ENCODE data around the gene ZIC2.

DNA sequence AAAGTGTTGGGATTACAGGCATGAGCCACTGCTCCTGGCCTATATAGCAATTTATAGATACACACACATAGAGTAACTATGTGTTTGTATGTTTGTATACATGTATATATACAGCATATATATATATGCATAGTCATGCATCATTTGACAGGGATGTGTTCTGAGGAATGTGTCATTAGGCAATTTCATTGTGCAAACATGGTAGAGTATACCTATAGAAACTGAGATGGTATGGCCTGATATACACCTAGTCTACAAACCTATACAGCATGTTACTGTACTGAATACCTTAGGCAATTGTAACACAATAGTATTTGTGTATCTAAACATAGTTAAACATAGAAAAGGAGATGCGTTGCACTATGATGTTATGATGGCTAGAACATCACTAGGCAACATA lies 54.4 kb downstream of the ZIC2 start:
- TF ChIP-seq, protein P1, sequence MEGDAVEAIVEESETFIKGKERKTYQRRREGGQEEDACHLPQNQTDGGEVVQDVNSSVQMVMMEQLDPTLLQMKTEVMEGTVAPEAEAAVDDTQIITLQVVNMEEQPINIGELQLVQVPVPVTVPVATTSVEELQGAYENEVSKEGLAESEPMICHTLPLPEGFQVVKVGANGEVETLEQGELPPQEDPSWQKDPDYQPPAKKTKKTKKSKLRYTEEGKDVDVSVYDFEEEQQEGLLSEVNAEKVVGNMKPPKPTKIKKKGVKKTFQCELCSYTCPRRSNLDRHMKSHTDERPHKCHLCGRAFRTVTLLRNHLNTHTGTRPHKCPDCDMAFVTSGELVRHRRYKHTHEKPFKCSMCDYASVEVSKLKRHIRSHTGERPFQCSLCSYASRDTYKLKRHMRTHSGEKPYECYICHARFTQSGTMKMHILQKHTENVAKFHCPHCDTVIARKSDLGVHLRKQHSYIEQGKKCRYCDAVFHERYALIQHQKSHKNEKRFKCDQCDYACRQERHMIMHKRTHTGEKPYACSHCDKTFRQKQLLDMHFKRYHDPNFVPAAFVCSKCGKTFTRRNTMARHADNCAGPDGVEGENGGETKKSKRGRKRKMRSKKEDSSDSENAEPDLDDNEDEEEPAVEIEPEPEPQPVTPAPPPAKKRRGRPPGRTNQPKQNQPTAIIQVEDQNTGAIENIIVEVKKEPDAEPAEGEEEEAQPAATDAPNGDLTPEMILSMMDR (conservative IDR thresholded peaks at IDR 0.05 in 1 of 2, IDR thresholded peaks at IDR 0.05 in 1 of 2; ENCODE audit: low read depth in 1 of 2, low read length in 2 of 2), result no peak
- no peak for TF ChIP-seq EZH2 (IDR thresholded peaks at IDR 0.05; ENCODE audit: low read length, missing control alignments)

Measured in fibroblast of lung (primary cell).